GM23338 (cell line): ENCODE data around the gene CELF4. TPM values are rescaled to one million over a fixed set of nuclear protein-coding genes. Genes with fewer than 3 reads are reported as not detected.

ENCODE experiments used
- ATAC-seq: fragments of 200-7000 bp; cut with Tn5 transposase; 3 replicates; pipeline ENCODE4 v1.9.1; 2020
- DNase-seq: peaks from one replicate; pipeline ENCODE4 v3.0.0-alpha.2; 2015; ENCODE audit warnings: low spot score
- H2AFZ ChIP-seq: fragments of 200-600 bp; sonication (generic); 2 replicates; pipeline ENCODE4 v1.8.0; 2016; ENCODE audit warnings: antibody characterized with exemption, mild to moderate bottlenecking, moderate library complexity
- H3F3A ChIP-seq: fragments of 200-600 bp; sonication (generic); replicated peaks from 2 replicates; pipeline ENCODE4 v1.8.0; 2017; ENCODE audit warnings: antibody characterized with exemption, mixed run types, low read depth
- H3K27ac ChIP-seq: fragments of 200-600 bp; sonication (generic); 2 replicates; pipeline ENCODE4 v1.6.1; 2016; ENCODE audit warnings: low read depth
- H3K27me3 ChIP-seq: fragments of 200-600 bp; sonication (generic); 2 replicates; pipeline ENCODE4 v1.8.0; 2016; ENCODE audit warnings: mild to moderate bottlenecking, mixed run types, moderate library complexity; ENCODE audit not compliant: insufficient read depth
- H3K36me3 ChIP-seq: fragments of 200-600 bp; sonication (generic); 2 replicates; pipeline ENCODE4 v1.8.0; 2016; ENCODE audit warnings: mild to moderate bottlenecking; ENCODE audit not compliant: insufficient read depth
- H3K4me1 ChIP-seq: fragments of 200-600 bp; sonication (generic); 2 replicates; pipeline ENCODE4 v1.8.0; 2016; ENCODE audit warnings: mild to moderate bottlenecking, moderate library complexity; ENCODE audit not compliant: insufficient read depth
- H3K4me2 ChIP-seq: fragments of 200-600 bp; sonication (generic); 2 replicates; pipeline ENCODE4 v1.7.1; 2017; ENCODE audit warnings: mixed run types
- H3K4me3 ChIP-seq: fragments of 200-600 bp; sonication (generic); 2 replicates; pipeline ENCODE4 v1.6.1; 2016; ENCODE audit warnings: mixed run types
- H3K79me2 ChIP-seq: fragments of 200-600 bp; sonication (generic); replicated peaks from 2 replicates; pipeline ENCODE4 v1.8.0; 2017; ENCODE audit warnings: mild to moderate bottlenecking; ENCODE audit not compliant: insufficient read depth
- H3K9me2 ChIP-seq: fragments of 200-600 bp; sonication (generic); 2 replicates; pipeline ENCODE4 v1.8.0; 2017; ENCODE audit not compliant: insufficient read depth
- H4K20me1 ChIP-seq: fragments of 200-600 bp; sonication (generic); replicated peaks from 2 replicates; pipeline ENCODE4 v1.8.0; 2017; ENCODE audit warnings: mild to moderate bottlenecking; ENCODE audit not compliant: insufficient read depth
- H3K27ac Mint-ChIP-seq: 2 replicates; pipeline ENCODE4 v1.8.0; 2020; ENCODE audit warnings: inconsistent platforms, mild to moderate bottlenecking, moderate library complexity, mixed read lengths
- H3K27me3 Mint-ChIP-seq: 3 replicates; pipeline ENCODE4 v1.8.0; 2022; ENCODE audit warnings: low read depth, mild to moderate bottlenecking, moderate library complexity, mixed read lengths, inconsistent platforms; ENCODE audit not compliant: insufficient read depth, poor library complexity
- H3K36me3 Mint-ChIP-seq: 3 replicates; pipeline ENCODE4 v1.8.0; 2021; ENCODE audit warnings: low read depth, mild to moderate bottlenecking, inconsistent platforms, moderate library complexity, mixed read lengths
- H3K4me1 Mint-ChIP-seq: 3 replicates; pipeline ENCODE4 v1.8.0; 2020; ENCODE audit warnings: mild to moderate bottlenecking, inconsistent platforms, mixed read lengths
- H3K4me3 Mint-ChIP-seq: 3 replicates; pipeline ENCODE4 v1.8.0; 2021; ENCODE audit warnings: moderate library complexity, mild to moderate bottlenecking, inconsistent platforms, mixed read lengths
- H3K9me3 Mint-ChIP-seq: 3 replicates; pipeline ENCODE4 v1.8.0; 2020; ENCODE audit warnings: moderate library complexity, mild to moderate bottlenecking, inconsistent platforms, mixed read lengths
- CREB1 ChIP-seq: fragments of 250-450 bp; sonication (Bioruptor Pico); IDR thresholded peaks from 2 replicates; pipeline ENCODE4 v1.5.0; 2020; ENCODE audit warnings: low read depth, mild to moderate bottlenecking, moderate library complexity
- CTCF ChIP-seq, 2 experiments: fragments of 200-600 bp in 1 of 2; sonication (generic) in 1 of 2; conservative IDR thresholded peaks; 2 replicates each; pipeline versions ENCODE4 v1.5.1 to v1.6.1; 2016 to 2017; ENCODE audit warnings: antibody characterized with exemption in 2 of 2, low read depth in 2 of 2, mild to moderate bottlenecking in 2 of 2, moderate library complexity in 1 of 2
- ETS1 ChIP-seq: IDR thresholded peaks from 2 replicates; pipeline ENCODE4 v1.6.1; 2016; ENCODE audit warnings: antibody characterized with exemption
- EZH2 ChIP-seq: fragments of 200-600 bp; sonication (generic); IDR thresholded peaks from one replicate; pipeline ENCODE4 v1.8.0; 2017; ENCODE audit warnings: antibody characterized with exemption, mild to moderate bottlenecking, low read depth; ENCODE audit not compliant: unreplicated experiment
- EZH2phosphoT487 ChIP-seq: fragments of 200-600 bp; sonication (generic); IDR thresholded peaks from one replicate; pipeline ENCODE4 v1.8.1; 2018; ENCODE audit warnings: antibody characterized with exemption; ENCODE audit not compliant: unreplicated experiment
- JUNB ChIP-seq: IDR thresholded peaks from one replicate; pipeline ENCODE4 v1.6.1; 2016; ENCODE audit warnings: antibody characterized with exemption; ENCODE audit not compliant: unreplicated experiment
- POLR2AphosphoS5 ChIP-seq: IDR thresholded peaks from 2 replicates; pipeline ENCODE4 v1.6.1; 2016; ENCODE audit warnings: antibody characterized with exemption, low read depth
- STAT1 ChIP-seq: IDR thresholded peaks from one replicate; pipeline ENCODE4 v1.6.1; 2016; ENCODE audit warnings: antibody characterized with exemption; ENCODE audit not compliant: unreplicated experiment
- ZNF114 ChIP-seq: fragments of 250-450 bp; sonication (Bioruptor Pico); IDR thresholded peaks from 2 replicates; pipeline ENCODE4 v1.5.0; 2020; ENCODE audit warnings: mild to moderate bottlenecking, moderate library complexity
- ZNF331 ChIP-seq: fragments of 250-450 bp; sonication (Bioruptor Pico); IDR thresholded peaks from 2 replicates; pipeline ENCODE4 v1.5.0; 2020; ENCODE audit warnings: low read depth, mild to moderate bottlenecking, moderate library complexity
- ZNF462 ChIP-seq: fragments of 250-450 bp; sonication (Bioruptor Pico); IDR thresholded peaks from 2 replicates; pipeline ENCODE4 v1.5.0; 2020; ENCODE audit warnings: mild to moderate bottlenecking, moderate library complexity
- polyA plus RNA-seq: library from polyadenylated mRNA; unstranded; fragments of >200 nt; fragmentation: Nextera tagmentation; extraction: Ambion mirVana; gene quantifications from 2 replicates; pipeline ENCODE4 v1.2.1, GENCODE V29; 2016
- total RNA-seq: library from RNA; depleted of rRNA; stranded (reverse); fragments of >200 nt; shearing (Covaris generic); gene quantifications from 2 replicates; pipeline ENCODE4 v1.2.3, GENCODE V29; 2014

CELF4 gene
- total and polyA plus RNA-seq, 2 experiments from 2014 or later: 2.6 to 6.7 TPM

- H3K27me3 ChIP-seq: peaks cover 11% of the 10 kb centered on the region; the same call in 1 of the 2 replicates
- no peaks in the 10 kb centered on the region for H4K20me1 ChIP-seq
- no peaks in the 10 kb centered on the region for H3K79me2 ChIP-seq
- no peak overlapping the region for H3K27ac Mint-ChIP-seq
- no peak for TF ChIP-seq CREB1 (CRISPR knock-in tag)
- TF ChIP-seq POLR2AphosphoS5: no peak
- TF ChIP-seq CTCF (conservative IDR thresholded peaks at IDR 0.05; ENCODE audit: low read depth in 2 of 2): no peak
- no peak for TF ChIP-seq STAT1
- TF ChIP-seq ETS1: no peak
- no peak for TF ChIP-seq ZNF114 (CRISPR knock-in tag)
- no peak for TF ChIP-seq EZH2
- no peak for TF ChIP-seq ZNF462 (CRISPR knock-in tag)
- TF ChIP-seq JUNB: no peak
- TF ChIP-seq EZH2phosphoT487: no peak
- TF ChIP-seq ZNF331 (CRISPR knock-in tag): no peak
- DNase-seq: no peak
- H3K36me3 ChIP-seq: no peaks in the 10 kb centered on the region
- H3K27me3 Mint-ChIP-seq: peaks cover 17% of the 10 kb centered on the region
- peaks cover 8% of the 10 kb centered on the region for H3K4me1 ChIP-seq
- no peaks in the 10 kb centered on the region; the same call in 2 of the 3 replicates for H3K36me3 Mint-ChIP-seq
- no peaks in the 10 kb centered on the region for H3K9me2 ChIP-seq
- H3K4me3 ChIP-seq: no peak overlapping the region
- no peak overlapping the region for H3K4me3 Mint-ChIP-seq
- H3K9me3 Mint-ChIP-seq: no peaks in the 10 kb centered on the region; the same call in 2 of the 3 replicates
- no peak overlapping the region for H2AFZ ChIP-seq
- H3K27ac ChIP-seq: no peak overlapping the region
- ATAC-seq: no peak
- no peaks in the 10 kb centered on the region for H3F3A ChIP-seq
- H3K4me2 ChIP-seq: no peak overlapping the region
- peaks cover 20% of the 10 kb centered on the region for H3K4me1 Mint-ChIP-seq
Observed at GRCh38 chr18:37397814-37398213, 167.8 kb downstream of the CELF4 start.
